Smooth muscle cell (in vitro differentiated cells): ENCODE measurements around the gene RRP8. TPM values are rescaled to one million over a fixed set of nuclear protein-coding genes. Genes with fewer than 3 reads are reported as not detected.

ENCODE experiments used
- DNase-seq: peaks from one replicate; lab custom pipeline; 2025; ENCODE audit not compliant: unreplicated experiment; lab: John Stamatoyannopoulos, UW
- H2AFZ ChIP-seq: fragments of 200-600 bp; sonication (generic); 2 replicates; pipeline ENCODE4 v1.6.0; 2016; ENCODE audit warnings: antibody characterized with exemption, low read depth, mild to moderate bottlenecking
- H3F3A ChIP-seq: fragments of 200-600 bp; sonication (generic); 2 replicates; pipeline ENCODE4 v1.6.0; 2017; ENCODE audit warnings: antibody characterized with exemption, low read depth
- H3K27ac ChIP-seq: fragments of 200-600 bp; sonication (generic); 2 replicates; pipeline ENCODE4 v1.5.1; 2016; ENCODE audit warnings: low read depth, mild to moderate bottlenecking
- H3K27me3 ChIP-seq: fragments of 200-600 bp; sonication (generic); 2 replicates; pipeline ENCODE4 v1.6.1; 2016; ENCODE audit warnings: low read depth, mild to moderate bottlenecking
- H3K36me3 ChIP-seq: fragments of 200-600 bp; sonication (generic); 2 replicates; pipeline ENCODE4 v1.5.1; 2016; ENCODE audit warnings: low read depth
- H3K4me1 ChIP-seq: fragments of 200-600 bp; sonication (generic); 2 replicates; pipeline ENCODE4 v1.5.1; 2016; ENCODE audit warnings: low read depth
- H3K4me2 ChIP-seq: fragments of 200-600 bp; sonication (generic); 2 replicates; pipeline ENCODE4 v1.6.0; 2016; ENCODE audit warnings: mild to moderate bottlenecking
- H3K4me3 ChIP-seq: fragments of 200-600 bp; sonication (generic); 2 replicates; pipeline ENCODE4 v1.5.1; 2016; ENCODE audit warnings: mild to moderate bottlenecking
- H3K79me2 ChIP-seq: fragments of 200-600 bp; sonication (generic); 2 replicates; pipeline ENCODE4 v1.6.0; 2016; ENCODE audit warnings: low read depth, mild to moderate bottlenecking
- H3K9ac ChIP-seq: fragments of 200-600 bp; sonication (generic); 2 replicates; pipeline ENCODE4 v1.6.0; 2016; ENCODE audit warnings: low read depth
- H3K9me3 ChIP-seq: fragments of 200-600 bp; sonication (generic); replicated peaks from 2 replicates; pipeline ENCODE4 v1.5.1; 2016; ENCODE audit warnings: low read depth
- H4K20me1 ChIP-seq: fragments of 200-600 bp; sonication (generic); 2 replicates; pipeline ENCODE4 v1.6.0; 2016; ENCODE audit warnings: low read depth
- WGBS: methylation state at CpG from one replicate; pipeline ENCODE4 v1.1.7; 2016; ENCODE audit warnings: low lambda C conversion rate; 5-methylcytosine and 5-hydroxymethylcytosine counted together
- polyA plus RNA-seq: library from polyadenylated mRNA; unstranded; fragments of >200 nt; fragmentation: Nextera tagmentation; extraction: Ambion mirVana; gene quantifications from 2 replicates; pipeline ENCODE4 v1.2.1, GENCODE V29; 2016
- total RNA-seq: library from RNA; depleted of rRNA; stranded (reverse); fragments of >200 nt; gene quantifications from 2 replicates; pipeline ENCODE4 v1.2.3, GENCODE V29; 2014
- TF ChIP-seq, protein P1 (sequence below): fragments of 200-600 bp; sonication (generic); IDR thresholded peaks from 2 replicates; pipeline ENCODE4 v1.5.1; 2017; ENCODE audit warnings: borderline replicate concordance, mild to moderate bottlenecking, antibody characterized with exemption; ENCODE audit not compliant: insufficient read depth, poor library complexity, severe bottlenecking

Gene RRP8
- total and polyA plus RNA-seq, 2 experiments from 2014 or later: 10.2 to 24.9 TPM

DNA sequence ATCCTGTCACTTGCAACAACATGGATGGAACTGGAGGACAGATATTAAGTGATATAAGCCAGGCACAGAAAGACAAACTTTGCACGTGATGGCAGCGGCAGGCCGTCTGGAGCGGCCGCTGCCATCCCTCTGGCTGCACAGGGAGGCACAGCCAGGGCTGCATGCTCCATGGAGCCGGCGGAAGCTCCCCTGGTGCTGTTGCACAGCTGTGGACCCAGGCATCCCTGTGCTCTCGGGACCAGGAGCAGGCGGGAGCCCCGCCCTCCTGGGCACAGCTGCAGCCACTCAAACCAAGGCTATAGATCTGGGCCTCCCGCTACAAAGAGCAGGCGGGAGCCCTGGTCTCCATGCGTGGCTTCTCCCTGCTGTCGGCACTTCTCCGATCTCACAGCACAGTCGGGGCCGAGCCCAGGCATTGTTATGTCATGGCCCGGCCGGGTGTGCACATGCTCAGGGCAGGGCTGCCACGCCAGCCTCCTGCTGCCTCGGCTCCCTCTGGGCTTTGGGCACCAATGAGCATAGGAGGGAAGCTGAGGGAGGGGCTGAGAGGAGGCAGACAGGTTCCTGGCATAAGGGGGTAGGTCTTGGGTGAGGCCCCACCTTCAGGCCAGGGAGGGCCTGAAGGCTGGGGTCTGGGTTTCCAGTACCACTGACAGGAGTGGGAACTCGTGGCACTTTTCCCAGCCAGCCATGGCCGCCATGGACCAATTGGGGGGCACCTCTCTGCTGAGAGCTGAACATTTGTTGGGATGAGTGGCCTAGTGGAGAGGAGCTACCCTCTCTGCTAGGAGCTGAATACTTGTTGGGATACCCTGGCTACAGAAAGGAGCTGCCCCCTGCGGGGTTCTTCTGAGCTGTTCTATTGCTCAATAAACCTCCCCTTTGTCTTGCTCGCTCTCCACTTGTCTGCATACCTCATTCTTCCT, 16.7 kb downstream of the RRP8 start:
- WGBS: 29% methylated on average over 23 of the region's 25 CpGs
- Histone ChIP-seq H3K4me3 (peak overlapping the region; percentile 28), H3K9ac (no peak overlapping the region), H3K27me3 (no peaks in the 10 kb centered on the region), H3K9me3 (peaks cover 7% of the 10 kb centered on the region), H3K4me1 (no peaks in the 10 kb centered on the region), H3F3A (no peaks in the 10 kb centered on the region), H3K27ac (no peak overlapping the region), H2AFZ (no peak overlapping the region), H3K4me2 (peak overlapping the region; percentile 79), H4K20me1 (no peaks in the 10 kb centered on the region), H3K79me2 (peaks cover 2% of the 10 kb centered on the region), H3K36me3 (peaks cover 12% of the 10 kb centered on the region)
- no peak for DNase-seq
- TF ChIP-seq, protein P1, sequence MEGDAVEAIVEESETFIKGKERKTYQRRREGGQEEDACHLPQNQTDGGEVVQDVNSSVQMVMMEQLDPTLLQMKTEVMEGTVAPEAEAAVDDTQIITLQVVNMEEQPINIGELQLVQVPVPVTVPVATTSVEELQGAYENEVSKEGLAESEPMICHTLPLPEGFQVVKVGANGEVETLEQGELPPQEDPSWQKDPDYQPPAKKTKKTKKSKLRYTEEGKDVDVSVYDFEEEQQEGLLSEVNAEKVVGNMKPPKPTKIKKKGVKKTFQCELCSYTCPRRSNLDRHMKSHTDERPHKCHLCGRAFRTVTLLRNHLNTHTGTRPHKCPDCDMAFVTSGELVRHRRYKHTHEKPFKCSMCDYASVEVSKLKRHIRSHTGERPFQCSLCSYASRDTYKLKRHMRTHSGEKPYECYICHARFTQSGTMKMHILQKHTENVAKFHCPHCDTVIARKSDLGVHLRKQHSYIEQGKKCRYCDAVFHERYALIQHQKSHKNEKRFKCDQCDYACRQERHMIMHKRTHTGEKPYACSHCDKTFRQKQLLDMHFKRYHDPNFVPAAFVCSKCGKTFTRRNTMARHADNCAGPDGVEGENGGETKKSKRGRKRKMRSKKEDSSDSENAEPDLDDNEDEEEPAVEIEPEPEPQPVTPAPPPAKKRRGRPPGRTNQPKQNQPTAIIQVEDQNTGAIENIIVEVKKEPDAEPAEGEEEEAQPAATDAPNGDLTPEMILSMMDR: no peak

DNA sequence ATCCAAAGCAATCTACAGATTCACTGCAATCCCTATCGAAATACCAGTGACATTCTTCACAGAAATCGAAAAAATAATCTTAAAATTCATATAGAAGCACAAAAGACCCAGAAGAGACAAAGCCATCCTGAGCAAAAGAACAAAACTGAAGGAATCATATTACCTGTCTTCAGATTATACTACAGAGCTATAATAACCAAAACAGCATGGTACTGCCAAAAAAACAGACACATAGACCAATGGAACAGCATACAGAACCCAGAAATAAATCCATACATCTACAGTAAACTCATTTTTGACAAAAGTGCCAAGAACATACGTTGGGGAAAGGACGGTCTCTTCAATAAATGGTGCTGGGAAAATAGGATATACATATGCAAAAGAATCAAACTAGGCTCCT, 18.9 kb downstream of the RRP8 start:
- no peak overlapping the region for H3K9ac ChIP-seq
- no peak for DNase-seq
- WGBS: 94% methylated on average over 4 of the region's 4 CpGs
- peaks cover 7% of the 10 kb centered on the region for H3K9me3 ChIP-seq
- H3K79me2 ChIP-seq: peaks cover 2% of the 10 kb centered on the region
- no peaks in the 10 kb centered on the region for H3K27me3 ChIP-seq
- H3K4me2 ChIP-seq: no peak overlapping the region
- no peak overlapping the region for H3K4me3 ChIP-seq
- H4K20me1 ChIP-seq: no peaks in the 10 kb centered on the region
- H3K36me3 ChIP-seq: peaks cover 12% of the 10 kb centered on the region
- TF ChIP-seq, protein P1: no peak
- no peak overlapping the region for H2AFZ ChIP-seq
- no peaks in the 10 kb centered on the region for H3F3A ChIP-seq
- H3K4me1 ChIP-seq: no peaks in the 10 kb centered on the region
- H3K27ac ChIP-seq: no peak overlapping the region

DNA sequence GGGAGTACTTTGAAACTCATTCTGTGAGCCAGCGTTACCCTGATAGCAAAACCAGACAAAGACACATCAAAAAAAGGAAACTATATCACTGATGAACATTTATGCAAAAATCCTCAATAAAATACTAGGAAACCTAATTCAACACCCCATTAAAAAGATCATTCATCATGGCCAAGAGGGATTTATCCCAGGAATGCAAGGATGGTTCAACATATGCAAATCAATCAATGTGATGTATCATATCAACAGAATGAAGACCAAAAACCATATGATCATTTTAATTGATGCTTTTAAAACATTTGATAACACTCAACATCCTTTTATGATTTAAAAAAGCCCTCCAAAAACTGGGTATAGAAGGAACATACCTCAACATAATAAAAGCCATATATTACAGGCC, 19.8 kb downstream of the RRP8 start:
- no peak overlapping the region for H2AFZ ChIP-seq
- peaks cover 7% of the 10 kb centered on the region for H3K9me3 ChIP-seq
- WGBS: 93% methylated on average over 1 of the region's 1 CpG
- TF ChIP-seq, protein P1: no peak
- H3K27me3 ChIP-seq: no peaks in the 10 kb centered on the region
- H3K4me1 ChIP-seq: no peaks in the 10 kb centered on the region
- H3K9ac ChIP-seq: no peak overlapping the region
- H3F3A ChIP-seq: no peaks in the 10 kb centered on the region
- DNase-seq: no peak
- H3K79me2 ChIP-seq: peaks cover 2% of the 10 kb centered on the region
- peaks cover 12% of the 10 kb centered on the region for H3K36me3 ChIP-seq
- H3K4me3 ChIP-seq: no peak overlapping the region
- H3K27ac ChIP-seq: no peak overlapping the region
- no peaks in the 10 kb centered on the region for H4K20me1 ChIP-seq
- no peak overlapping the region for H3K4me2 ChIP-seq
